Measurements from ENCODE around the gene IRAK2. TPM values are rescaled to one million over a fixed set of nuclear protein-coding genes. Genes with fewer than 3 reads are reported as not detected.

Gene IRAK2, protein sequence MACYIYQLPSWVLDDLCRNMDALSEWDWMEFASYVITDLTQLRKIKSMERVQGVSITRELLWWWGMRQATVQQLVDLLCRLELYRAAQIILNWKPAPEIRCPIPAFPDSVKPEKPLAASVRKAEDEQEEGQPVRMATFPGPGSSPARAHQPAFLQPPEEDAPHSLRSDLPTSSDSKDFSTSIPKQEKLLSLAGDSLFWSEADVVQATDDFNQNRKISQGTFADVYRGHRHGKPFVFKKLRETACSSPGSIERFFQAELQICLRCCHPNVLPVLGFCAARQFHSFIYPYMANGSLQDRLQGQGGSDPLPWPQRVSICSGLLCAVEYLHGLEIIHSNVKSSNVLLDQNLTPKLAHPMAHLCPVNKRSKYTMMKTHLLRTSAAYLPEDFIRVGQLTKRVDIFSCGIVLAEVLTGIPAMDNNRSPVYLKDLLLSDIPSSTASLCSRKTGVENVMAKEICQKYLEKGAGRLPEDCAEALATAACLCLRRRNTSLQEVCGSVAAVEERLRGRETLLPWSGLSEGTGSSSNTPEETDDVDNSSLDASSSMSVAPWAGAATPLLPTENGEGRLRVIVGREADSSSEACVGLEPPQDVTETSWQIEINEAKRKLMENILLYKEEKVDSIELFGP
- total RNA-seq, result 1 to 10 TPM in 3 of 5 donors, under 1 TPM in 1, not detected in 1; 0.45 to 6.2 (median 1.9) TPM
- polyA plus RNA-seq, result 1 to 10 TPM; 1.5 to 3.8 (median 3.2) TPM
- long read RNA-seq, donor 1, result 0 reads
- long read RNA-seq, donor 2, result 0 reads
- long read RNA-seq, donor 3, result 0 reads
- long read RNA-seq, donor 4, result 0 reads
- long read RNA-seq, donor 5, result 0 reads
- long read RNA-seq, donor 6, result 0 reads
- long read RNA-seq, donor 7, partial matches to known transcripts, result 0 of 1 reads
- long read RNA-seq, donor 7, other reads (novel, unspliced or antisense), result 0 of 1 reads
- long read RNA-seq, donor 8, result 0 reads
- long read RNA-seq, donor 9, result 0 reads
- long read RNA-seq, donor 10, result 0 reads

- peaks cover 0 to 9% (median 0%) of the 10 kb centered on the region in 4 donors for H3K36me3 ChIP-seq
- peaks cover 10 to 27% (median 15%) of the 10 kb centered on the region in 4 donors for H3K4me1 ChIP-seq
- no peaks in the 10 kb centered on the region for H3K27me3 ChIP-seq
- intact Hi-C loops (cut with DNase I; ENCODE audit: low total_unique reads), result loop anchor here (10.0 kb wide), 1 partner anchor 60 kb away; no protein-coding TSS in a partner anchor
- 2 to 5% (median 4%) methylated on average over 17 to 76 of the region's 76 CpGs for WGBS, 5 donors
- TF ChIP-seq EP300 (IDR thresholded peaks at IDR 0.05), result no peak
- peak in 2 of 3 donors; percentile 66 to 68 for TF ChIP-seq POLR2AphosphoS5 (IDR thresholded peaks at IDR 0.05)
- no peak for TF ChIP-seq POLR2A (IDR thresholded peaks at IDR 0.05)
- peak in 5 of 7 experiments; percentile 41 to 98 (median 97) for TF ChIP-seq CTCF (IDR thresholded peaks at IDR 0.05)
- peak within 1 kb of the TSS; percentile 26 to 82 (median 80) for H3K27ac ChIP-seq
- DNase-seq, result peak; percentile 78 to 88
- H3K9me3 ChIP-seq, result peaks cover 0 to 12% (median 7%) of the 10 kb centered on the region in 4 donors
- peak within 1 kb of the TSS; percentile 74 to 85 (median 76) for H3K4me3 ChIP-seq
Observed at GRCh38 chr3:10164546-10165393, at the start of gene IRAK2. Gene IRAK2 (plus strand): TSS chr3:10164919. CDS start chr3:10164955, 36 bp downstream.

DNA sequence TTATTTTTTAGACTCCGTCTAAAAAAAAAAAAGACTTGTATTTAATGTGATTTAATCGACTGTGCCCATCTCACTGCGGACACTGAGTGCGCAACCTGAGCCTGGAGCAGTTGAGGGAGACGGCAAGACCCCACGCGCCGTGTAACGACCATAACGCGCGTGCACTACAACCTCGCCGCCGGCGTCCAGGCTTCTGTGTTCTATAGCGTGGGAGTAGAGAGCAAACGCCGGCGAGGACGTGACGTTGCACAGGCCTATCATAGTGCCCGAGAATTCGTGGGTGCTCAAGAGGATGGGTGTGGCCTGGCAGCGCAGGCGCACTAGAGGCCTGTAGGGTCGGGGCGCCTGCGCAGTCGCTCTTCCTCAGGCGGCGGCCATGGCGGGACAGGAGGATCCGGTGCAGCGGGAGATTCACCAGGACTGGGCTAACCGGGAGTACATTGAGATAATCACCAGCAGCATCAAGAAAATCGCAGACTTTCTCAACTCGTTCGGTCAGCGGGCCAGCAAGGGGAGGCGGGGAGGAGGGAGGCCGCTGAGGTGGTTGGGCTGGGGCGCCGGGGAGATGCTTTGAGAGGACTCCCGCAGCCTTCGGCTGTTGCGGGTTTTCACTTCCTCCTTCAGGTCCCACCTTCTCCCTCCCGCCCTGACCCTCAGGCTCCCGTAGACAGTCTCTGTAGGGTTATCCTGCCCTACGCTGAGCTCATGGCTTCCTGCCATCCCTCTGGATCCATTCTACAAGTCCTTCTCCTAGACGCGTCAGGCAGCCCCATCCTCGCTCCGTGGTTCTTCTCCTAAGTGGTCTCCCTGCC is 49.2 kb upstream of the IRAK2 start, which contains the start of gene BRK1:
Gene BRK1, plus strand, starts transcription at position 350 of the 812 bp plus-strand sequence. Its CDS starts 27 bp downstream, at position 377.
- Histone ChIP-seq H3K36me3 (peaks cover 0 to 13% (median 11%) of the 10 kb centered on the region in 4 donors), H3K4me3 (peak within 1 kb of the TSS; percentile 83 to 96 (median 89)), H3K4me1 (peaks cover 8 to 48% (median 35%) of the 10 kb centered on the region in 4 donors), H3K27me3 (no peaks in the 10 kb centered on the region), H3K27ac (peak within 1 kb of the TSS; percentile 81 to 90 (median 82)), H3K9me3 (no peaks in the 10 kb centered on the region)
- WGBS, 5 donors, result 0 to 1% (median 1%) methylated on average over 48 to 54 of the region's 54 CpGs
- intact Hi-C loops (cut with DNase I; ENCODE audit: low total_unique reads), result no loop called here
- peak; percentile 96 to 98 for DNase-seq
- TF ChIP-seq POLR2AphosphoS5 (IDR thresholded peaks at IDR 0.05) (peak; percentile 90 to 99 (median 98)), EP300 (IDR thresholded peaks at IDR 0.05) (no peak), POLR2A (IDR thresholded peaks at IDR 0.05) (peak in 2 of 4 donors; percentile 76 to 86), CTCF (IDR thresholded peaks at IDR 0.05) (peak in 1 of 7 experiments; percentile 18)

GRCh38 chr3:10116138-10116460 is 48.6 kb upstream of the IRAK2 start:
- WGBS, 5 donors, result 0 to 1% (median 0%) methylated on average over 10 of the region's 10 CpGs
- DNase-seq, result no peak

More at GRCh38 chr3:10116138-10116460, 48.6 kb upstream of the IRAK2 start:
- Histone ChIP-seq H3K9me3 (no peaks in the 10 kb centered on the region), H3K27me3 (no peaks in the 10 kb centered on the region), H3K4me3 (peak overlapping the region; percentile 83 to 96 (median 89)), H3K36me3 (peaks cover 0 to 19% (median 17%) of the 10 kb centered on the region in 4 donors), H3K4me1 (peaks cover 8 to 49% (median 35%) of the 10 kb centered on the region in 4 donors), H3K27ac (peak overlapping the region; percentile 46 to 90 (median 81))
- intact Hi-C loops (cut with DNase I; ENCODE audit: low total_unique reads), result no loop called here
- TF ChIP-seq POLR2A (IDR thresholded peaks at IDR 0.05) (no peak), POLR2AphosphoS5 (IDR thresholded peaks at IDR 0.05) (no peak), CTCF (IDR thresholded peaks at IDR 0.05) (no peak), EP300 (IDR thresholded peaks at IDR 0.05) (no peak)

All from stomach (tissue), 19 donors.